Stimulated activated naive CD8-positive, alpha-beta T cell treated with anti-CD3 and anti-CD28 coated beads, Interleukin-15, Interleukin-2, amounts not matched to agents 100 ng/mL and 50 ng/mL, for 24 hours (primary cell): Measurements from ENCODE around the gene ASIC1.

ENCODE experiments used
- H3K27ac Mint-ChIP-seq: one replicate; pipeline ENCODE4 v1.8.0; 2021; ENCODE audit warnings: mild to moderate bottlenecking, mixed read lengths
- H3K27me3 Mint-ChIP-seq: one replicate; pipeline ENCODE4 v1.8.0; 2021; ENCODE audit warnings: mixed read lengths
- H3K36me3 Mint-ChIP-seq: one replicate; pipeline ENCODE4 v1.8.0; 2021; ENCODE audit warnings: low read depth, mixed read lengths
- H3K4me1 Mint-ChIP-seq: one replicate; pipeline ENCODE4 v1.8.0; 2021; ENCODE audit warnings: low read depth, mixed read lengths
- H3K4me3 Mint-ChIP-seq: one replicate; pipeline ENCODE4 v1.8.0; 2021; ENCODE audit warnings: mild to moderate bottlenecking, mixed read lengths
- H3K9me3 Mint-ChIP-seq: one replicate; pipeline ENCODE4 v1.8.0; 2021; ENCODE audit warnings: mixed read lengths

The ASIC1 gene

GRCh38 chr12:50062728-50063460 is 5.5 kb downstream of the ASIC1 start:
- no peak overlapping the region for H3K4me3 Mint-ChIP-seq
- no peaks in the 10 kb centered on the region for H3K27me3 Mint-ChIP-seq
- no peak overlapping the region for H3K27ac Mint-ChIP-seq
- H3K36me3 Mint-ChIP-seq, result no peaks in the 10 kb centered on the region
- H3K9me3 Mint-ChIP-seq, result no peaks in the 10 kb centered on the region
- peaks cover 31% of the 10 kb centered on the region for H3K4me1 Mint-ChIP-seq

GRCh38 chr12:50065726-50066310 is 8.4 kb downstream of the ASIC1 start:
- no peaks in the 10 kb centered on the region for H3K36me3 Mint-ChIP-seq
- H3K9me3 Mint-ChIP-seq, result no peaks in the 10 kb centered on the region
- no peak overlapping the region for H3K27ac Mint-ChIP-seq
- H3K4me1 Mint-ChIP-seq, result peaks cover 11% of the 10 kb centered on the region
- H3K27me3 Mint-ChIP-seq, result no peaks in the 10 kb centered on the region
- no peak overlapping the region for H3K4me3 Mint-ChIP-seq

- no peaks in the 10 kb centered on the region for H3K9me3 Mint-ChIP-seq
- H3K36me3 Mint-ChIP-seq, result no peaks in the 10 kb centered on the region
- no peaks in the 10 kb centered on the region for H3K27me3 Mint-ChIP-seq
- H3K4me1 Mint-ChIP-seq, result peaks cover 5% of the 10 kb centered on the region
- H3K4me3 Mint-ChIP-seq, result no peak overlapping the region
- no peak overlapping the region for H3K27ac Mint-ChIP-seq
Measured at GRCh38 chr12:50066402-50066801, 9.0 kb downstream of the ASIC1 start.

GRCh38 chr12:50069069-50069468 is 11.7 kb downstream of the ASIC1 start:
- peaks cover 5% of the 10 kb centered on the region for H3K4me1 Mint-ChIP-seq

GRCh38 chr12:50069539-50069938 is 12.1 kb downstream of the ASIC1 start:
- H3K4me1 Mint-ChIP-seq, result peaks cover 5% of the 10 kb centered on the region
- no peak overlapping the region for H3K27ac Mint-ChIP-seq
- no peaks in the 10 kb centered on the region for H3K9me3 Mint-ChIP-seq
- no peaks in the 10 kb centered on the region for H3K27me3 Mint-ChIP-seq
- no peak overlapping the region for H3K4me3 Mint-ChIP-seq
- H3K36me3 Mint-ChIP-seq, result no peaks in the 10 kb centered on the region

More at GRCh38 chr12:50069069-50069468, 11.7 kb downstream of the ASIC1 start:
- no peaks in the 10 kb centered on the region for H3K27me3 Mint-ChIP-seq
- H3K27ac Mint-ChIP-seq, result no peak overlapping the region
- no peaks in the 10 kb centered on the region for H3K36me3 Mint-ChIP-seq
- H3K9me3 Mint-ChIP-seq, result no peaks in the 10 kb centered on the region
- H3K4me3 Mint-ChIP-seq, result no peak overlapping the region

- Mint-ChIP-seq H3K27me3 (no peaks in the 10 kb centered on the region), H3K9me3 (no peaks in the 10 kb centered on the region), H3K4me3 (no peak overlapping the region), H3K27ac (no peak overlapping the region), H3K4me1 (peaks cover 5% of the 10 kb centered on the region), H3K36me3 (no peaks in the 10 kb centered on the region)
Measured at GRCh38 chr12:50070314-50071060, 13.1 kb downstream of the ASIC1 start.

- Mint-ChIP-seq H3K4me1 (peaks cover 5% of the 10 kb centered on the region), H3K9me3 (no peaks in the 10 kb centered on the region), H3K27ac (no peak overlapping the region), H3K27me3 (no peaks in the 10 kb centered on the region), H3K36me3 (no peaks in the 10 kb centered on the region), H3K4me3 (no peak overlapping the region)
Measured at GRCh38 chr12:50072198-50072907, 15.0 kb downstream of the ASIC1 start.

- Mint-ChIP-seq H3K27me3 (no peaks in the 10 kb centered on the region), H3K4me3 (no peak overlapping the region), H3K27ac (no peak overlapping the region), H3K9me3 (no peaks in the 10 kb centered on the region), H3K4me1 (peaks cover 5% of the 10 kb centered on the region), H3K36me3 (no peaks in the 10 kb centered on the region)
Measured at GRCh38 chr12:50073206-50073605, 15.8 kb downstream of the ASIC1 start.

GRCh38 chr12:50073712-50074111 is 16.3 kb downstream of the ASIC1 start:
- Mint-ChIP-seq H3K36me3 (no peaks in the 10 kb centered on the region), H3K27ac (no peak overlapping the region), H3K9me3 (no peaks in the 10 kb centered on the region), H3K4me1 (peaks cover 5% of the 10 kb centered on the region), H3K4me3 (no peak overlapping the region), H3K27me3 (no peaks in the 10 kb centered on the region)

GRCh38 chr12:50074936-50075807 is 17.8 kb downstream of the ASIC1 start:
- Mint-ChIP-seq H3K4me1 (peaks cover 5% of the 10 kb centered on the region), H3K27me3 (no peaks in the 10 kb centered on the region), H3K9me3 (no peaks in the 10 kb centered on the region), H3K27ac (no peak overlapping the region), H3K36me3 (no peaks in the 10 kb centered on the region), H3K4me3 (no peak overlapping the region)

GRCh38 chr12:50075808-50076170 is 18.4 kb downstream of the ASIC1 start:
- Mint-ChIP-seq H3K27me3 (no peaks in the 10 kb centered on the region), H3K36me3 (no peaks in the 10 kb centered on the region), H3K4me3 (no peak overlapping the region), H3K9me3 (no peaks in the 10 kb centered on the region), H3K27ac (no peak overlapping the region), H3K4me1 (no peaks in the 10 kb centered on the region)

- no peaks in the 10 kb centered on the region for H3K36me3 Mint-ChIP-seq
- H3K27ac Mint-ChIP-seq, result no peak overlapping the region
- H3K27me3 Mint-ChIP-seq, result no peaks in the 10 kb centered on the region
- H3K9me3 Mint-ChIP-seq, result no peaks in the 10 kb centered on the region
- H3K4me1 Mint-ChIP-seq, result no peaks in the 10 kb centered on the region
- no peak overlapping the region for H3K4me3 Mint-ChIP-seq
Measured at GRCh38 chr12:50077099-50077498, 19.7 kb downstream of the ASIC1 start.

GRCh38 chr12:50078281-50078680 is 20.9 kb downstream of the ASIC1 start:
- Mint-ChIP-seq H3K9me3 (no peaks in the 10 kb centered on the region), H3K4me1 (peaks cover under 1% of the 10 kb centered on the region), H3K27me3 (no peaks in the 10 kb centered on the region), H3K36me3 (no peaks in the 10 kb centered on the region), H3K27ac (no peak overlapping the region), H3K4me3 (no peak overlapping the region)

- Mint-ChIP-seq H3K4me3 (no peak overlapping the region), H3K27me3 (no peaks in the 10 kb centered on the region), H3K36me3 (no peaks in the 10 kb centered on the region), H3K27ac (no peak overlapping the region), H3K9me3 (no peaks in the 10 kb centered on the region), H3K4me1 (peaks cover 6% of the 10 kb centered on the region)
Measured at GRCh38 chr12:50079771-50080170, 22.4 kb downstream of the ASIC1 start.
